SK-N-SH treated with all-trans-retinoic acid at 6 μM for 48 hours (cell line): ENCODE data around the gene ABLIM1.

ENCODE experiments used
- ARNTL ChIP-seq: fragments of 450-650 bp; formaldehyde crosslinking; IDR thresholded peaks from 2 replicates; pipeline ENCODE4 v1.5.0; 2020; ENCODE audit warnings: low read depth, mild to moderate bottlenecking, moderate library complexity, borderline replicate concordance
- BACH2 ChIP-seq: fragments of 250-450 bp; sonication (Bioruptor Pico); IDR thresholded peaks from 2 replicates; pipeline ENCODE4 v1.9.0; 2021; ENCODE audit warnings: mild to moderate bottlenecking, borderline replicate concordance
- CREB5 ChIP-seq: fragments of 250-450 bp; sonication (Bioruptor Pico); IDR thresholded peaks from 2 replicates; pipeline ENCODE4 v1.5.1; 2020; ENCODE audit warnings: low read depth, mild to moderate bottlenecking, moderate library complexity
- CSDC2 ChIP-seq: fragments of 250-450 bp; sonication (Bioruptor Pico); IDR thresholded peaks from 2 replicates; pipeline ENCODE4 v1.5.0; 2020; ENCODE audit warnings: mild to moderate bottlenecking, moderate library complexity
- CSRNP3 ChIP-seq: fragments of 250-450 bp; sonication (Bioruptor Pico); IDR thresholded peaks from 2 replicates; pipeline ENCODE4 v1.5.1; 2021; ENCODE audit warnings: mild to moderate bottlenecking, moderate library complexity
- ISL1 ChIP-seq: fragments of 250-450 bp; sonication (Bioruptor Pico); IDR thresholded peaks from 2 replicates; pipeline ENCODE4 v2.1.2; 2022; ENCODE audit warnings: mild to moderate bottlenecking, moderate library complexity
- PATZ1 ChIP-seq: fragments of 250-450 bp; sonication (Bioruptor Pico); IDR thresholded peaks from 2 replicates; pipeline ENCODE4 v1.8.0; 2020; ENCODE audit warnings: mild to moderate bottlenecking, moderate library complexity, borderline replicate concordance
- TCF4 ChIP-seq: fragments of 250-450 bp; sonication (Bioruptor Pico); IDR thresholded peaks from 2 replicates; pipeline ENCODE4 v1.8.0; 2021; ENCODE audit warnings: mild to moderate bottlenecking, moderate library complexity, borderline replicate concordance
- ZFP3 ChIP-seq: fragments of 250-450 bp; sonication (Bioruptor Pico); IDR thresholded peaks from 2 replicates; pipeline ENCODE4 v1.5.0; 2020; ENCODE audit warnings: mild to moderate bottlenecking, moderate library complexity
- ZFP30 ChIP-seq: fragments of 450-650 bp; formaldehyde crosslinking; IDR thresholded peaks from 2 replicates; pipeline ENCODE4 v1.5.0; 2022; ENCODE audit warnings: mild to moderate bottlenecking, moderate library complexity
- ZNF565 ChIP-seq: fragments of 450-650 bp; formaldehyde crosslinking; conservative IDR thresholded peaks from 2 replicates; pipeline ENCODE4 v1.5.0; 2020; ENCODE audit warnings: low read depth, mild to moderate bottlenecking, moderate library complexity
- TF ChIP-seq, protein P1 (sequence below): fragments of 250-450 bp; sonication (Bioruptor Pico); IDR thresholded peaks from 2 replicates; pipeline ENCODE4 v1.8.0; 2021; ENCODE audit warnings: low read depth, mild to moderate bottlenecking, moderate library complexity, borderline replicate concordance

GRCh38 chr10:114605155-114605797 lies 52.8 kb downstream of the ABLIM1 start:
- TF ChIP-seq ZFP30 (CRISPR knock-in tag): no peak
- TF ChIP-seq BACH2 (CRISPR knock-in tag): no peak
- no peak for TF ChIP-seq CREB5 (CRISPR knock-in tag)
- no peak for TF ChIP-seq CSDC2 (CRISPR knock-in tag)
- TF ChIP-seq CSRNP3 (CRISPR knock-in tag): no peak
- TF ChIP-seq ISL1 (CRISPR knock-in tag): no peak
- TF ChIP-seq PATZ1 (CRISPR knock-in tag): no peak
- TF ChIP-seq ZFP3: no peak
- TF ChIP-seq, protein P1, sequence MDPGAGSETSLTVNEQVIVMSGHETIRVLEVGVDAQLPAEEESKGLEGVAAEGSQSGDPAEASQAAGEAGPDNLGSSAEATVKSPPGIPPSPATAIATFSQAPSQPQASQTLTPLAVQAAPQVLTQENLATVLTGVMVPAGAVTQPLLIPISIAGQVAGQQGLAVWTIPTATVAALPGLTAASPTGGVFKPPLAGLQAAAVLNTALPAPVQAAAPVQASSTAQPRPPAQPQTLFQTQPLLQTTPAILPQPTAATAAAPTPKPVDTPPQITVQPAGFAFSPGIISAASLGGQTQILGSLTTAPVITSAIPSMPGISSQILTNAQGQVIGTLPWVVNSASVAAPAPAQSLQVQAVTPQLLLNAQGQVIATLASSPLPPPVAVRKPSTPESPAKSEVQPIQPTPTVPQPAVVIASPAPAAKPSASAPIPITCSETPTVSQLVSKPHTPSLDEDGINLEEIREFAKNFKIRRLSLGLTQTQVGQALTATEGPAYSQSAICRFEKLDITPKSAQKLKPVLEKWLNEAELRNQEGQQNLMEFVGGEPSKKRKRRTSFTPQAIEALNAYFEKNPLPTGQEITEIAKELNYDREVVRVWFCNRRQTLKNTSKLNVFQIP: no peak
- no peak for TF ChIP-seq TCF4 (CRISPR knock-in tag)
- TF ChIP-seq ZNF565 (CRISPR knock-in tag): no peak
- TF ChIP-seq ARNTL (CRISPR knock-in tag): no peak
